ENCODE data around the gene RSKR.
"Not testable (repeated sequence)": the region's sequence is repeated elsewhere in the genome, so short reads cannot be mapped to it uniquely, and the experiment has no call there.

Gene RSKR

DNA sequence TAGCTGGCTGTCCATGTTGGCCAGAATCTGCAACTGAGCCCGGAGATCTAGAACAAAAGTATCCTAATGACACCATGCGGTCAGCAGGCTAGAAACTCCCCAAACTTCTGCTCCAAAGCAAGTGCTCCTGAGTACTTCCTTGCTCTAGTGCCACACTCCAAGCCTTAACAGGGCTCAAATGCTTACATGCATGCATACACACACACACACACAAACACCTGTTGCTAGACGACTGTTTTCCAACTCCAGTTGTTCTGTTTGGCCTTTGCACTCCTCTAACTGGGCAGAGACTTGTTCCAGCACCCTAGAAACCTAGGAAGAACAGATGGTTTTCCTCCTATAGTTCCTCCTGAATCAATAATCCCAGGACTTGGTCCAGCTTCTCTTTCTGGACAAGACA is 29.6 kb downstream of the RSKR start:
- no peak for DNase-seq (ENCODE audit: extremely low read depth, low read depth)
- TF ChIP-seq, protein P1, sequence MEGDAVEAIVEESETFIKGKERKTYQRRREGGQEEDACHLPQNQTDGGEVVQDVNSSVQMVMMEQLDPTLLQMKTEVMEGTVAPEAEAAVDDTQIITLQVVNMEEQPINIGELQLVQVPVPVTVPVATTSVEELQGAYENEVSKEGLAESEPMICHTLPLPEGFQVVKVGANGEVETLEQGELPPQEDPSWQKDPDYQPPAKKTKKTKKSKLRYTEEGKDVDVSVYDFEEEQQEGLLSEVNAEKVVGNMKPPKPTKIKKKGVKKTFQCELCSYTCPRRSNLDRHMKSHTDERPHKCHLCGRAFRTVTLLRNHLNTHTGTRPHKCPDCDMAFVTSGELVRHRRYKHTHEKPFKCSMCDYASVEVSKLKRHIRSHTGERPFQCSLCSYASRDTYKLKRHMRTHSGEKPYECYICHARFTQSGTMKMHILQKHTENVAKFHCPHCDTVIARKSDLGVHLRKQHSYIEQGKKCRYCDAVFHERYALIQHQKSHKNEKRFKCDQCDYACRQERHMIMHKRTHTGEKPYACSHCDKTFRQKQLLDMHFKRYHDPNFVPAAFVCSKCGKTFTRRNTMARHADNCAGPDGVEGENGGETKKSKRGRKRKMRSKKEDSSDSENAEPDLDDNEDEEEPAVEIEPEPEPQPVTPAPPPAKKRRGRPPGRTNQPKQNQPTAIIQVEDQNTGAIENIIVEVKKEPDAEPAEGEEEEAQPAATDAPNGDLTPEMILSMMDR (IDR thresholded peaks at IDR 0.05; ENCODE audit: low read depth, low read length): no peak

DNA sequence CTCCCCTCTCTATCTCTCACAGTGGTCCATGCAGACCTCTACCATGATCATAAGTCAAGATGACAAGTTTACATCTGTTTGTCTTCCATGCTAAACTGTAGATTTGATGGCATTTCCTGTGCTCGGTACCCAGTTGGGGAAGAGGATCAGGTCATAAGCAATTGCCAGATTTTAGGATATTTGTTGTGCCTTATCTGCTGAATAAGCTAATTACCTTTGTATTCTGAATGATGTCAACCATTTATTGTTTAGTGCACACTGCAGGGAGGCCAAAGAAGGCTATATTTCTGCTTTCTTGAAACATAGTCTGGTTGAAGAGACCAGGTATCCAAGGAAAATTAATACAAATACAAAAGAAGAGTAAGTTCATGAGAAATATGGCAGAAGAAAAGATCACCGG is 31.5 kb downstream of the RSKR start:
- DNase-seq (ENCODE audit: extremely low read depth, low read depth): no peak
- TF ChIP-seq, protein P1 (IDR thresholded peaks at IDR 0.05; ENCODE audit: low read depth, low read length): no peak

DNA sequence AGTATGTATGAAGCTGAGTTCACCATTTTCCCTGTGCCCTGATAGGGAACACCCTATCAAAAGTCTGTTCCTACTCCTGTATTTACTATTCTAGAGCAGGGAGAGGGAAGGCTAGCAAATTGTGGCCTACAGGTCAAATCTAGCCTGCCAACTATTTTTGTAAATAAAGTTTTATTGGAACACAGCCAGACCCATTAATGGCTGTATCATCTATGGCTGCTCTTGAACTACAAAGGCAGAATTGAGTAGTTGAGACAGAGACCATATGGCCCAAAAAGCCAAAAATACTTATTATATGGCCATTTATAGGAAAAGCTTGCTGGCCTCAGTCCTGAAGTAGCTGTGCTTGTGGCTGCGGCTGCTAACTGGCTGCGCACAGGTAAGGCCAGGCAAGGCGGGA is 33.0 kb downstream of the RSKR start:
- TF ChIP-seq, protein P1 (IDR thresholded peaks at IDR 0.05; ENCODE audit: low read depth, low read length): no peak
- no peak for DNase-seq (ENCODE audit: extremely low read depth, low read depth)

DNA sequence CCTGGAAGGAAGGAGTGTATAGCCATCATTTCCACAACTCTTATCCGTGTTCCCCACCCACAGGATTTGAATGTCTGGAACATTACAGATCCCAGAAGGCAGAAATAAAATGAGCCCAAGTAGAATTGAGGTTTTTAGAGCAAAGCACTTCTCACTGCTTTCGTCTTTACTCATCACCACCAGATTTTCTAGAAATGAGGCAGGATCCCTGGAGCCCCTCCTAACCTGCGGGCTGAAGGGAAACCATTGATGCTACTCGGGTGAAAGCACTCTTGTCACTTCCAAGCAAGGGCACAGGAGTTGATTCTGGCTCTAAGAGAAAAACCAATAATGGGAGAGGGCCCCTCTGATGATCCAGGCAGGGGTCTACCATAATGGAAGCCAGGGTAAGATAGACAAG is 34.5 kb downstream of the RSKR start:
- DNase-seq (ENCODE audit: extremely low read depth, low read depth): no peak
- TF ChIP-seq, protein P1 (IDR thresholded peaks at IDR 0.05; ENCODE audit: low read depth, low read length): no peak

DNA sequence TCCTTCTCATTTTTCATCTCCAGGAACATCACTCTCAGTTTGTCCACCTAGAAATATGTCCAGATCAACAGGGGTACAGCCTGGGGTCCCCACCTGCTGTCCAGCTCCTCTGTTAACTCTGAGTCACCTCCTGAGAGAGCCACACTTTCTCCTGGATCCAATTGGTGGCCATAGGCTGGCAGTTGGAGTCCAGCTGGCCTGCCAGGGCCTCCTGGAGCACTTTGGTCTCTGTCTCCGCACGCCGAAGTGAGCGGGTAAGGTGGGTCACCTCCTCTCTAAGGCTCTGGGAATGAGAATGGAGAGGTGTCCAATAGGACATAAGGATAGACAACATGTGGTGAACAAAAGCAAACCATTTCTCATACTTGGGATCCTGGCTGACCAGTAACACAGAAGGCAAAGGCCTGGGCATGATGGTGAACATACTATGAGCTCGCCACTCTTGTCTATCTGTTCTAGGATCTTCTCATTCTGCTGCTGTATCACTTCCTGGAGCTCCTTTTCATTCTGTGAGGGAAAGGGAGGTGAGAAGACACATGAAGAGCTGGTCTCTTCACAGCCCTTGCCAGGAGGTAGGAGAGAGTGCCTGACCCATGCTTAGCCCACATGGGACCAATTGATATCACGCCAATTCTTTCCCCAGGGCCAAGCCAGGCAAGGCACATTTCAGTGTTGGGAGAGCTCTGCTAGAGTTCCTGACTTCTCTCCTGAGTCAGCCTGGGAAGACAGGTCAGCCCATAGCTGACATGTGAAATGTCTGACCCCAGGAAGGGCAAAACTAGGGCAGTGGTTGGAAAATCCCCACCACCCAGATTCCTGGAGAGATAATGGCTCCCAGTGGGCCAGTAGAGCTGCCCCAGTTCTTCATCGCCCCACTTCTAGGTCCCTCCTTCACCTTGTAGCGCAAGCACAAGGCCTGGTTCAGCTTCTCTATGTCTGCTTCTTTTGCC is 35.5 kb downstream of the RSKR start:
- DNase-seq (ENCODE audit: extremely low read depth, low read depth): no peak
- TF ChIP-seq, protein P1 (IDR thresholded peaks at IDR 0.05; ENCODE audit: low read depth, low read length): no peak

DNA sequence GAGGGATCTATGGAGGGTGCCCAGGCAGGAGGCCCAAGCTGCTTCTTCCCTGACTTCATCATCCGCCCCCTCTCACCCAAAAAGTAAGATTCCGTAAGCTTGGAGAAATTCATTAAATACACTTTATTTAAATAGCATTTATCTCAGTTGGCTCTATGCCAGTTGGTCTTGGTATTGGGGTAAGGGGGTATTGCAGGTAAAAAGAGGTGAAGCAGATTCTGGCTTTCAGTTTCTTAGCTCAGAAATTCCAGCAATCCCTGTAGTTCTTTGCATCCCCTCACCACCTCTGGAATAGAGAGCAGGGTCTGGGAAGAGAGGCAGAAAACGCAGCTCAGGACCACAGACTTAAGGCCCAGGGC is 36.5 kb downstream of the RSKR start:
- no peak for DNase-seq (ENCODE audit: extremely low read depth, low read depth)
- TF ChIP-seq, protein P1 (IDR thresholded peaks at IDR 0.05; ENCODE audit: low read depth, low read length): no peak

DNA sequence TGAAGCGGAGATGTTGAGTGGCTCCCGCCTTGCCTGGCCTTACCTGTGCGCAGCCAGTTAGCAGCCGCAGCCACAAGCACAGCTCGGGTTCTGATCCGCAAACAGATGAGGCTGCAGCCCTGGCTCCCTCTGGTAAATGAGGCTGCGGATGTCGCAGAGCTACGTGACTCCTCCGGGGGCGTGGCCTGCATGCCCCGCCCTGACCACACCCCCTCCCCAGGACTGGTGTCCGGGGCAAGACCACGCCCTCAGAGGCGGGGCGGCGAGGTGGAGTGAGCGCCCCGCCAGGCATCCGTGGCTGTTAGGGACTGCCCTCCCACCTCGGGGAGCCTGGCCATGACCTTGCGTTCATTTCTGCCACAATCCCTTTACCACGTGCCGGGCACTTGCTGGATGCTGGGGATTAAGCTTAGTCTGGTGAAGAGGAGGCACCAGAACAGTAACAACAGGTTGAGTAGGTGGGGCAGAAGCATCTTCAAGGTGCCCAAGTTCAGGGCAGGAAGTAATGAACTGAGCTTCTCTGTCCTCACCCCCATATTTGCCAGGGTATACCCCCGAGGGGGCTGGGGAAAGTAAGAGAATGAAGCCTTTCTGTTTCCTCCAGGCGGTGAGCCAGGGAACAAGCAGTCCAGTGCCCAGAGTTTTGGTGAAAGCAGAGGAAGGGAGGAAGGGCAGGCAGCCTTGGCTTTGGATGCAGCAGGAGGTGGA is 37.1 kb downstream of the RSKR start, which contains the start of gene ALDOC:
ALDOC (minus strand) TSS at position 138 of the 708 bp plus-strand sequence. CDS start 1,363 bp downstream, outside the sequence.
- TF ChIP-seq, protein P1 (IDR thresholded peaks at IDR 0.05; ENCODE audit: low read depth, low read length): no peak
- peak; percentile 71 for DNase-seq (ENCODE audit: extremely low read depth, low read depth)

DNA sequence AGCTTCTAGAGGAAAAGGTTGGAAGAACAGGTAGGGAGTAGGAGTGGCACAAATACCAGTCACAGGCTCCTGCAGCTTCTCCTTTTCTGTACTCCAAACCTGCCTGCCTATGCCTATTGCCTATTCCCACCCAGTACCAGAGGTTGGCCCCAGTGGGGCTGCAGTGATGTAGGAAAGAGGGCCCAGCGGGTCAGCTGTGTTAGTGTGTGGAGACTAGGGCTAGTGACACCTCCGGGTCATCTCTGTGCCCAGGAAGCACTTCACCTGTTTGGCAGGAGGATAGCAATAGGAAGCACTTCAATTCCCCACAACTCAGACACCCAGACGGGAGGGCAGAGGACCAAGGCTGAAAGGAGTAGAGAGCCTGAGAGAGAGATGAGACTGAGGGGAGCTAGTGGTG is 38.0 kb downstream of the RSKR start:
- not testable (repeated sequence) for DNase-seq (ENCODE audit: extremely low read depth, low read depth)
